Fibroblast of the aortic adventitia (primary cell): Measurements from ENCODE around the gene LGALS7B. TPM values are rescaled to one million over a fixed set of nuclear protein-coding genes. Genes with fewer than 3 reads are reported as not detected.
"Not testable (repeated sequence)": the region's sequence is repeated elsewhere in the genome, so short reads cannot be mapped to it uniquely, and the experiment has no call there.

ENCODE experiments used
- DNase-seq: peaks from one replicate; pipeline ENCODE4 v3.0.0-alpha.2; 2010; ENCODE audit warnings: low read depth
- H3K4me3 ChIP-seq: 2 replicates; pipeline ENCODE4 v1.5.1; 2011; ENCODE audit warnings: low read depth, mild to moderate bottlenecking, control low read depth, low read length, moderate library complexity
- total RNA-seq: library from RNA; depleted of rRNA; stranded (reverse); fragments of >200 nt; gene quantifications from 2 replicates; pipeline ENCODE4 v1.2.3, GENCODE V29; 2012; ENCODE audit warnings: low replicate concordance
- TF ChIP-seq, protein P1 (sequence below): IDR thresholded peaks from 2 replicates; pipeline ENCODE4 v1.5.1; 2011; ENCODE audit warnings: mild to moderate bottlenecking, low read length, control low read depth, inconsistent platforms; ENCODE audit not compliant: insufficient read depth

LGALS7B gene
- total RNA-seq, 1 donor, result not detected

DNA sequence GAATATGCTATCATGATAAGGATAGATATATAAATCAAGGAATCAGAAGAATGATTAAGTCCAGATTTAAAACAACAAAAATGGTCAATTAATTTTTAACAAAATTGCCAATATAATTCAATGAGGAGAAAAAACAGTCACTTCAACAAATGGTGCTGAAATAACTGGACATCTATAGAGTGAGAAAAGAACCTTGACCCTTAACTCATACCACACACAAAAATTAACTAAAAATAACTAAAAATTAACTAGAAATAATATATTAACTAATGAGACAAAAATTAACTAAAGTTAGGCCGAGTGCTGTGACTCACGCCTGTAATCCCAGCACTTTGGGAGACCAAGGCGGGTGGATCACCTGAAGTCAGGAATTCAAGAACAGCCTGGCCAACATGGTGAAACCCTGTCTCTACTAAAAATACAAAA lies 25.2 kb upstream of the LGALS7B start:
- H3K4me3 ChIP-seq, result no peak overlapping the region
- no peak for DNase-seq
- TF ChIP-seq, protein P1, sequence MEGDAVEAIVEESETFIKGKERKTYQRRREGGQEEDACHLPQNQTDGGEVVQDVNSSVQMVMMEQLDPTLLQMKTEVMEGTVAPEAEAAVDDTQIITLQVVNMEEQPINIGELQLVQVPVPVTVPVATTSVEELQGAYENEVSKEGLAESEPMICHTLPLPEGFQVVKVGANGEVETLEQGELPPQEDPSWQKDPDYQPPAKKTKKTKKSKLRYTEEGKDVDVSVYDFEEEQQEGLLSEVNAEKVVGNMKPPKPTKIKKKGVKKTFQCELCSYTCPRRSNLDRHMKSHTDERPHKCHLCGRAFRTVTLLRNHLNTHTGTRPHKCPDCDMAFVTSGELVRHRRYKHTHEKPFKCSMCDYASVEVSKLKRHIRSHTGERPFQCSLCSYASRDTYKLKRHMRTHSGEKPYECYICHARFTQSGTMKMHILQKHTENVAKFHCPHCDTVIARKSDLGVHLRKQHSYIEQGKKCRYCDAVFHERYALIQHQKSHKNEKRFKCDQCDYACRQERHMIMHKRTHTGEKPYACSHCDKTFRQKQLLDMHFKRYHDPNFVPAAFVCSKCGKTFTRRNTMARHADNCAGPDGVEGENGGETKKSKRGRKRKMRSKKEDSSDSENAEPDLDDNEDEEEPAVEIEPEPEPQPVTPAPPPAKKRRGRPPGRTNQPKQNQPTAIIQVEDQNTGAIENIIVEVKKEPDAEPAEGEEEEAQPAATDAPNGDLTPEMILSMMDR, result no peak

DNA sequence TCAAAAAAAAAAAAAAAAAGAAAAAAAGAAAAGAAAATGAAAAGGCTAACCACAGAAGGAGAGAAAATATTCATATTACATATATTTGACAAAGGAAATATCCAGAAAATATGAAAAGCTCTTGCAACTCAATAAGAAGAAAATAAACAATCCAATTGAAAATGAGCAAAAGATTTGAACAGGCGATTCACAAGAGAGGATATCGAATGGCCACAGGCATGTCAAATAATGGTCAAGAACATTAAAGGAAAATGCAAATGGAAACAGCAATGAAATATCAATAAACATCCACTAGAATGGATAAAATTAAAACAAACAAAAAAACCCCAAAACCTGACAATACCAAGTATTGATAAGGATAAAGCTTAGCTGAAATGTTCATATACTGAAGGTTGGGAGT lies 23.8 kb upstream of the LGALS7B start:
- DNase-seq, result no peak
- TF ChIP-seq, protein P1, result no peak
- H3K4me3 ChIP-seq, result no peak overlapping the region

DNA sequence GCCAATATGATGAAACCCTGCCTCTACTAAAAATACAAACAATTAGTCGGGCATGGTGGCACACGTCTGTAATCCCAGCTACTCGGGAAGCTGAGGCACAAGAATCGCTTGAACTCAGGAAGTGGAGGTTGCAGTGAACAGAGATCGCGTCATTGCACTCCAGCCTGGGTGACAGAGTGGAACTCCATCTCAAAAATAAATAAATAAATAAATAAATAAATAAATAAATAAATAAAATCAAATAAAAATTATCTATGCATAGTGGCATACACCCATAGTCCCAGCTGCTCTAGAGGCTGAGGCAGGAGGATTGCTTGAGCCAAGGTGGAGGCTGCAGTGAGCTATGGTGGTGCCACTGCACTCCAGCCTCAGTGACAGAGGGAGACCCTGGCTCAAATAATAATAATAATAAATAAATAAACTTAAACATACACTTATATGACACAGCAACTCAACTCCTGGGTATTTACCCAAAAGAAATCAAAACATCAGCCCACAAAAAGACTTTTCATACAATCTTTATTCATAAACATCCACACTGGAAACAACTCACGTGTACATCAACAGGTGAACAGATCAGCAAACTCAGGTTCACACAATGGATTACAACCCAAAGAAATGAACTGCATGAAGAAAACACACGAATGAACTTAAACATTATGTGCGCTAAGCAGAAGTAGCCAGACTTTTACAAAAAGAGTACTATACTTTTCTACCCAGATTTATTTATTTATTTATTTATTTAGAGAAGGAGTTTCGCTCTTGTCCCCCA lies 22.5 kb upstream of the LGALS7B start:
- DNase-seq, result no peak
- TF ChIP-seq, protein P1, result no peak
- H3K4me3 ChIP-seq, result no peak overlapping the region

DNA sequence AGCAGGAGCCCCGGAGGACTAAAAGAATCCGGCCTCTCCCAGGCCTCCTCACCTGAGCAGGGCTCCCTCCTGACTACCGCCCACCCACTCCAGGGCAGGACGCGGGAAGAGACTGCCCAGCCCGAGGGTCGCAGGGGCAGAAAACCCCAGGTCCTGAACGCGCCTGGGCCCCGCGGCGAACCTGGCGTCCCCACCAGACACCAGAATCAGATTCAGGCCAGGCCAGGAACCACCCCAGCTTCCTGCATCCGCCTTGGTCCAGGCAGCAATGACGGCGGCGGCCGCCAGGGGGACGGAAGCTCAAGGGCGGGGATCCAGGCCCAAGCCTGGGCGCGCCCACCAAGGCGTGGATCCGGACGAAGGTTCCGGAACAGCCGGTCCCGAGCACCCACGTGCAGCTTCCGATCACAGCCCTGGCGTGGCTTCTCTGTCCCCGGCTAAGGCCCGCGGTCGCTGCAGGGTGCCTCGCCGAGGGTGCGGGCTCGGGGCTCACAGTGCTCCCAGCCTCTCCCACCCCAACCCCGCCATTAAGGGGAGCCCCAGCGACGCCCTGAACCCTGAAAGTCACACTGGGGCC lies 19.3 kb upstream of the LGALS7B start:
- no peak overlapping the region for H3K4me3 ChIP-seq
- TF ChIP-seq, protein P1, result peak; percentile 78
- peak; percentile 64 for DNase-seq

DNA sequence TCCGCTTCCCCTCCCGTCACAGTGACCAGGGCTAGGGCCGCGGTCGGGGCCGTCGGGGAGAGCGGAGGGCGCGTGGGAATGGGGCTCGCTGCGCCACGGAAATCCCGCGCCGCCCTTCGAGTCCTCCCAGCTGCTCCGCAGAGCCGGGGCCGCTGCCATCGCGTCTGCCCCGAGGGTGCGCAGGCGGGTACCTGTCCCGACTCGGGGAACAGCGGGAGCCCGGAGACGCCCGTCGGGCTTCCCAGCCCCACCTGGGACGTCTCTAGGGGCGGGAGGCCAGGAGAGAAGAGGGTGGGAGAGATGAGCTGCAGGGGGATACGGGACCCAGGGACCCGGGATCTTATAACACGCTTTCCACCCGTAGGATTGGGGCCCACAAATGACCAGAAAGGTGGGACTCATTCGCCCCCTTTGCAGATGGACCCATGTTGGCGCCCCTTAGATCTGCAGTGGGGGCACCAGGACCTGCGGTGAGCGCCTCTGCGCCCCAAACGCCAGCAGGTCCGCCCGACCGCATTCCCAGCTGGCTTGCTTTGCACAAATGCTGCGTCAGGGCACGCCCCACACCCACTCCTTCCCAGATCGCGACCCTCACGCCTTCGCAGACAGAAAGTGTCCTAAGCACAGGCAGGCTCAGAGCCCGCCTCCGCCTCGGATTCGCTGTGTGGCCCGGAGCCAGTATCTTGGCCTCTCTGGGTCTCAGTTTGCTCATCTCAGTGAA lies 18.6 kb upstream of the LGALS7B start:
- not testable (repeated sequence) for DNase-seq, H3K4me3 ChIP-seq

DNA sequence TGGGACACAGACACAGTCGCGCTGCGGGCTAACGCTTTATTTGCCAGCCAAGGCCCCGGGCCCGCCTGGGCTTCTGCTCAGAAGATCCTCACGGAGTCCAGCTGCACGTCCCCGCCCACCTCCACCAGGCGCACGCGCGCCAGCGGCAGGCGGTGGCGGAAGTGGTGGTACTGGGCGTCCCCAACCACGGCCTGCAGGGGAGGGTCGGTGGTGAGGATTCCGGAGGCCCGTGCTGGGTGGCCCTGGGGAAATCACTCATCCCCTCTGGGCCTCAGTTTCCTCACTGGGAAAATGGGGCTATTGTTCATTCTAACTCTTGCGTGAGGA lies 18.1 kb upstream of the LGALS7B start:
- not testable (repeated sequence) for DNase-seq, H3K4me3 ChIP-seq

DNA sequence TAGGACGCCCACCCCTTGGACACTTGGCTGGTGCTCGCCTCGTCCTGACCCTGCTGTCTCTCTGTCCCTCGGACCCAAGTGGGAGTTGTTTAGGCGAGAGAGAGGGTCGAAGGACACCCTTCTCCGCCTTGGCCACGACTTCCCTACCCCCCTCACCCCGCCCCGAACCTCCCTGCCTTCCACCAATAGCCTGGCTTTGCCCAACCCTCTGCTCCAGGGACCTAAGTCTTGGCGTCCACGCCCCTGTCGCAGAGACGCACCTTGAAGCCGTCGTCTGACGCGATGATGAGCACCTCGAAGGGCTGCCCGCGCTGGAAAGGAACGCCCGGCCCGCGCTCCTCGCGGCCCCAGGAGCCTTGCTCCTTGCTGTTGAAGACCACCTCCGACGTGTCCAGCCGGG lies 17.4 kb upstream of the LGALS7B start:
- H3K4me3 ChIP-seq, DNase-seq: not testable (repeated sequence)

DNA sequence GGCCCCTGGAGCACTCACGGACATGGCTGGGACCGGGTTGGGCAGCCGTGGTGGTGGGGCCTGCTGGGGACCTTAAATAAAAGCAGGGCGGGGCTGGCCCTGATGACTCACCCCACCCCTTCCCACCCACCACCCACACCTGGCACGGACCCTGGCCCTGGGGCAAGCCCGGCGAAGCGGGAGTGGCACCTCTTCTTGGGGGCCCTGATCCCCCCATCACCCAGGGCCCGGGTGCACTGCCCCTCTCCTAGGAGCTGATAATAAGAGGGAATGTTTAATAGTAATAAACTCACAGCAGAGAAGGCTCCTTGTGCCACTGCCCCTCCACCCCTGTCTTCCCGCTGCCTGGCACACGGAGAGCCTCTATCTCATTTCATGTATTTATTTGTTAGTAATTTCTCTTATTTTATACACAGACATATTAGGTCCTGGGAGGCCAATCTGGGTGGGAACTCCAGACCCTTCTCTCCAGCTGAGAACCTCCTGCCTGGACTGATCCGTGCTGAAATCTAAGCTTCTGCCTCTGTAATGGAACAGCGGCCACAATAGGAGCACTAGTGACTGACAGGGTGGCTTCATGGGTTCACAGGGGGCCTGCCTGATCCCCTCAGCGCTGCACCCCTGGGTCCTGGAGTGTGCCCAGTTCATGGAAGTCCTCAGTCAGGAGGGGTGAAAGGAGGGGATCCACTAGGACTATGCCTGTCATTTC lies 15.4 kb upstream of the LGALS7B start, which contains the start of gene LGALS7:
Gene LGALS7, minus strand, starts transcription at position 49 of the 709 bp plus-strand sequence. Its CDS starts 25 bp downstream, at position 24.
- no peak for DNase-seq
- H3K4me3 ChIP-seq, result no peak within 1 kb of the TSS
- TF ChIP-seq, protein P1, result no peak
